WTC11 (cell line): ENCODE results near the gene ELFN2. TPM values are rescaled to one million over a fixed set of nuclear protein-coding genes. Genes with fewer than 3 reads are reported as not detected.

Source experiments
- ATAC-seq: fragments of 200-7000 bp; cut with Tn5 transposase; 2 replicates; pipeline ENCODE4 v1.10.0; 2021; ENCODE audit warnings: mild to moderate bottlenecking, moderate library complexity
- CTCF ChIA-PET: fragments of 300-600 bp; sonication (Branson Sonifier 250); formaldehyde crosslinking; loops from one replicate; lab custom pipeline; 2021; ENCODE audit warnings: antibody characterized with exemption; lab: Charles Lee
- POLR2A ChIA-PET: fragments of 350-600 bp; sonication (Branson Sonifier 250); formaldehyde crosslinking; loops from one replicate; lab custom pipeline; 2021; ENCODE audit warnings: antibody characterized with exemption; lab: Charles Lee
- DNase-seq: peaks from one replicate; pipeline ENCODE4 v3.0.0; 2021; ENCODE audit warnings: low spot score
- H3K27ac Mint-ChIP-seq: 2 replicates; pipeline ENCODE4 v1.8.0; 2021; ENCODE audit warnings: mixed read lengths
- H3K27me3 Mint-ChIP-seq: 2 replicates; pipeline ENCODE4 v1.8.0; 2021; ENCODE audit warnings: low read depth, mild to moderate bottlenecking, moderate library complexity, mixed read lengths
- H3K36me3 Mint-ChIP-seq: 2 replicates; pipeline ENCODE4 v1.8.0; 2021; ENCODE audit warnings: mixed read lengths
- H3K4me1 Mint-ChIP-seq: 2 replicates; pipeline ENCODE4 v1.8.0; 2022; ENCODE audit warnings: mixed read lengths
- H3K4me3 Mint-ChIP-seq: 2 replicates; pipeline ENCODE4 v1.8.0; 2021; ENCODE audit warnings: mild to moderate bottlenecking, moderate library complexity, mixed read lengths
- H3K9me3 Mint-ChIP-seq: 2 replicates; pipeline ENCODE4 v1.8.0; 2021; ENCODE audit warnings: mixed read lengths
- AFF4 ChIP-seq: sonication (generic); formaldehyde crosslinking; IDR thresholded peaks from 2 replicates; pipeline ENCODE4 v1.8.1; 2023; ENCODE audit warnings: mild to moderate bottlenecking, missing genetic modification reagents, borderline replicate concordance
- ATF1 ChIP-seq: sonication (generic); formaldehyde crosslinking; IDR thresholded peaks from 2 replicates; pipeline ENCODE4 v1.8.1; 2023; ENCODE audit warnings: mild to moderate bottlenecking, moderate library complexity, missing genetic modification reagents
- ATF2 ChIP-seq: sonication (generic); formaldehyde crosslinking; IDR thresholded peaks from 2 replicates; pipeline ENCODE4 v1.8.1; 2022; ENCODE audit warnings: low read depth, missing genetic modification reagents, borderline replicate concordance
- CREM ChIP-seq: sonication (generic); formaldehyde crosslinking; IDR thresholded peaks from 2 replicates; pipeline ENCODE4 v1.8.1; 2022; ENCODE audit warnings: mild to moderate bottlenecking, missing genetic modification reagents, moderate library complexity
- E2F1 ChIP-seq: sonication (generic); formaldehyde crosslinking; IDR thresholded peaks from 2 replicates; pipeline ENCODE4 v1.8.0; 2022; ENCODE audit warnings: mild to moderate bottlenecking, missing genetic modification reagents
- IRF1 ChIP-seq: sonication (generic); formaldehyde crosslinking; IDR thresholded peaks from 2 replicates; pipeline ENCODE4 v1.8.0; 2023; ENCODE audit warnings: missing genetic modification reagents
- JUN ChIP-seq: sonication (generic); formaldehyde crosslinking; IDR thresholded peaks from 2 replicates; pipeline ENCODE4 v1.8.0; 2023; ENCODE audit warnings: mild to moderate bottlenecking, missing genetic modification reagents
- KAT7 ChIP-seq: sonication (generic); formaldehyde crosslinking; IDR thresholded peaks from 2 replicates; pipeline ENCODE4 v1.8.1; 2023; ENCODE audit warnings: missing genetic modification reagents, mild to moderate bottlenecking, borderline replicate concordance
- NFATC4 ChIP-seq: fragments of 250-450 bp; sonication (Bioruptor Pico); IDR thresholded peaks from 2 replicates; pipeline ENCODE4 v1.9.0; 2021; ENCODE audit warnings: mild to moderate bottlenecking
- NFYB ChIP-seq: sonication (generic); formaldehyde crosslinking; conservative IDR thresholded peaks from 2 replicates; pipeline ENCODE4 v1.8.0; 2022; ENCODE audit warnings: low read depth, missing genetic modification reagents
- PRRX2 ChIP-seq: fragments of 250-450 bp; sonication (Bioruptor Pico); IDR thresholded peaks from 2 replicates; pipeline ENCODE4 v1.8.0; 2021; ENCODE audit warnings: mild to moderate bottlenecking
- RELA ChIP-seq: sonication (generic); formaldehyde crosslinking; IDR thresholded peaks from 2 replicates; pipeline ENCODE4 v1.8.1; 2022; ENCODE audit warnings: missing genetic modification reagents, mild to moderate bottlenecking, borderline replicate concordance
- SMAD4 ChIP-seq: sonication (generic); formaldehyde crosslinking; IDR thresholded peaks from 2 replicates; pipeline ENCODE4 v1.8.0; 2022; ENCODE audit warnings: mild to moderate bottlenecking, missing genetic modification reagents
- TCF7 ChIP-seq: sonication (generic); formaldehyde crosslinking; IDR thresholded peaks from 2 replicates; pipeline ENCODE4 v1.8.0; 2022; ENCODE audit warnings: mild to moderate bottlenecking, low read depth, missing genetic modification reagents, moderate library complexity
- TEAD4 ChIP-seq: sonication (generic); formaldehyde crosslinking; IDR thresholded peaks from 2 replicates; pipeline ENCODE4 v1.8.0; 2022; ENCODE audit warnings: mild to moderate bottlenecking, missing genetic modification reagents
- ZBTB21 ChIP-seq: sonication (generic); formaldehyde crosslinking; IDR thresholded peaks from 2 replicates; pipeline ENCODE4 v1.8.1; 2023; ENCODE audit warnings: mild to moderate bottlenecking, missing genetic modification reagents, borderline replicate concordance
- ZNF138 ChIP-seq: sonication (generic); formaldehyde crosslinking; conservative IDR thresholded peaks from 2 replicates; pipeline ENCODE4 v1.8.1; 2022; ENCODE audit warnings: mild to moderate bottlenecking, moderate library complexity, missing genetic modification reagents
- ZNF263 ChIP-seq: sonication (generic); formaldehyde crosslinking; IDR thresholded peaks from 2 replicates; pipeline ENCODE4 v1.8.1; 2022; ENCODE audit warnings: low read depth, mild to moderate bottlenecking, moderate library complexity, missing genetic modification reagents
- total RNA-seq: library from RNA; stranded (reverse); gene quantifications from 3 replicates; pipeline ENCODE4 v1.2.3, GENCODE V29; 2021
- TF ChIP-seq, protein P1 (sequence below): fragments of 250-450 bp; sonication (Bioruptor Pico); IDR thresholded peaks from 2 replicates; pipeline ENCODE4 v1.9.0; 2021; ENCODE audit warnings: mild to moderate bottlenecking, borderline replicate concordance
- TF ChIP-seq, protein P2 (sequence below): sonication (generic); formaldehyde crosslinking; conservative IDR thresholded peaks from 2 replicates; pipeline ENCODE4 v1.8.1; 2023; ENCODE audit warnings: mild to moderate bottlenecking, low read depth, missing genetic modification reagents, moderate library complexity
- TF ChIP-seq, protein P3 (sequence below): fragments of 250-450 bp; sonication (Bioruptor Pico); IDR thresholded peaks from 2 replicates; pipeline ENCODE4 v2.1.2; 2022; ENCODE audit warnings: mild to moderate bottlenecking, moderate library complexity

Gene ELFN2
- total RNA-seq, 1 experiment from 2014 or later, result 0.87 TPM

DNA sequence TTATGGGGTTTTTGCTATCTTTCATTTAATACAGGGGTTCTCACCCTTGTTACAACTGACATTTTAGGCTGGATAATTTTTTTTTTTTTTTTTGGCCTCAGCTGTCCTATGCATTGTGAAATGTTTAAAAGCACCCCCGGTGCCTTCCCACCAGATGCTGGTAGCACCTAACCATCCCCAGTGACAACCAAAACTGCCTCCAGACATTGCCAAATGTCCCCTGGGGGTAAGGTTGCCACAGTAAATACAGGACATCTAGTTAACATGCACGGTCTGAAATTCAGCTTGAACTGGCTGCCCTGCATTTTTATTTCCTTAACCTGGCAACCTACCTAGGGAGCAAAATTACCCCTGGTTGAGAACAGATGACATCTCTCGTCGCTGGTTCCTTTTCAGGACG, 72.6 kb downstream of the ELFN2 start (continued):
- no peak for TF ChIP-seq IRF1 (CRISPR knock-in tag)
- TF ChIP-seq, protein P1, sequence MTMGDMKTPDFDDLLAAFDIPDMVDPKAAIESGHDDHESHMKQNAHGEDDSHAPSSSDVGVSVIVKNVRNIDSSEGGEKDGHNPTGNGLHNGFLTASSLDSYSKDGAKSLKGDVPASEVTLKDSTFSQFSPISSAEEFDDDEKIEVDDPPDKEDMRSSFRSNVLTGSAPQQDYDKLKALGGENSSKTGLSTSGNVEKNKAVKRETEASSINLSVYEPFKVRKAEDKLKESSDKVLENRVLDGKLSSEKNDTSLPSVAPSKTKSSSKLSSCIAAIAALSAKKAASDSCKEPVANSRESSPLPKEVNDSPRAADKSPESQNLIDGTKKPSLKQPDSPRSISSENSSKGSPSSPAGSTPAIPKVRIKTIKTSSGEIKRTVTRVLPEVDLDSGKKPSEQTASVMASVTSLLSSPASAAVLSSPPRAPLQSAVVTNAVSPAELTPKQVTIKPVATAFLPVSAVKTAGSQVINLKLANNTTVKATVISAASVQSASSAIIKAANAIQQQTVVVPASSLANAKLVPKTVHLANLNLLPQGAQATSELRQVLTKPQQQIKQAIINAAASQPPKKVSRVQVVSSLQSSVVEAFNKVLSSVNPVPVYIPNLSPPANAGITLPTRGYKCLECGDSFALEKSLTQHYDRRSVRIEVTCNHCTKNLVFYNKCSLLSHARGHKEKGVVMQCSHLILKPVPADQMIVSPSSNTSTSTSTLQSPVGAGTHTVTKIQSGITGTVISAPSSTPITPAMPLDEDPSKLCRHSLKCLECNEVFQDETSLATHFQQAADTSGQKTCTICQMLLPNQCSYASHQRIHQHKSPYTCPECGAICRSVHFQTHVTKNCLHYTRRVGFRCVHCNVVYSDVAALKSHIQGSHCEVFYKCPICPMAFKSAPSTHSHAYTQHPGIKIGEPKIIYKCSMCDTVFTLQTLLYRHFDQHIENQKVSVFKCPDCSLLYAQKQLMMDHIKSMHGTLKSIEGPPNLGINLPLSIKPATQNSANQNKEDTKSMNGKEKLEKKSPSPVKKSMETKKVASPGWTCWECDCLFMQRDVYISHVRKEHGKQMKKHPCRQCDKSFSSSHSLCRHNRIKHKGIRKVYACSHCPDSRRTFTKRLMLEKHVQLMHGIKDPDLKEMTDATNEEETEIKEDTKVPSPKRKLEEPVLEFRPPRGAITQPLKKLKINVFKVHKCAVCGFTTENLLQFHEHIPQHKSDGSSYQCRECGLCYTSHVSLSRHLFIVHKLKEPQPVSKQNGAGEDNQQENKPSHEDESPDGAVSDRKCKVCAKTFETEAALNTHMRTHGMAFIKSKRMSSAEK (CRISPR knock-in tag), result no peak
- TF ChIP-seq ZBTB21 (CRISPR knock-in tag), result no peak
- TF ChIP-seq NFATC4 (CRISPR knock-in tag), result no peak
- no peak for TF ChIP-seq JUN (CRISPR knock-in tag)
- TF ChIP-seq KAT7 (CRISPR knock-in tag), result no peak
- TF ChIP-seq TCF7 (CRISPR knock-in tag), result no peak
- no peak for TF ChIP-seq AFF4 (CRISPR knock-in tag)
- no peak for TF ChIP-seq TEAD4 (CRISPR knock-in tag)
- TF ChIP-seq NFYB (CRISPR knock-in tag), result no peak
- TF ChIP-seq, all 79 proteins: peak for 0

DNA sequence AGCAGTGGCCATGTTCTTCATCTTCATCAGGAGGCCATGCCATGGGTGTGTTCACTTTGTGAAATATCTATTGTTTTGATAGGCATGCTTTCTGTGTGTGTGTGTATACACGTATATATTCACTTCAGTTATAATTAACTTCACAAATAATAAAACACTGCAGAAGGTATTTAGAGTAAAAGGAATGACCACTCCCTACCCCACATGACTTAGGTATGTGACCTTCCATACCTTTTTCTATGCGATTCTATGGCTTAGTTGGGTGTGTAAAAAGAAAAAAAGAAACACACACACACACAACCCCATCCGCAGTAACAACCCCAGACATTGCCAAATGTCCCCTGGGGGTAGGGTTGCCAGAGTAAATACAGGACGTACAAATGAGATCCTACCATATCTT, 73.0 kb downstream of the ELFN2 start:
- ChIA-PET POLR2A (no interaction called here), CTCF (no interaction called here)
- no peak for ATAC-seq
- Mint-ChIP-seq H3K36me3 (no peaks in the 10 kb centered on the region), H3K4me3 (no peak overlapping the region), H3K9me3 (no peaks in the 10 kb centered on the region), H3K27ac (no peak overlapping the region), H3K4me1 (peaks cover 2% of the 10 kb centered on the region; the same call in 1 of the 2 replicates), H3K27me3 (peaks cover 4% of the 10 kb centered on the region; the same call in 1 of the 2 replicates)
- DNase-seq, result no peak
- TF ChIP-seq ZNF138 (CRISPR knock-in tag) (no peak), ZNF263 (CRISPR knock-in tag) (no peak), CREM (no peak), RELA (CRISPR knock-in tag) (no peak), PRRX2 (no peak), ATF2 (CRISPR knock-in tag) (no peak), E2F1 (CRISPR knock-in tag) (no peak), SMAD4 (CRISPR knock-in tag) (no peak), ATF1 (CRISPR knock-in tag) (no peak)
- TF ChIP-seq, protein P2, sequence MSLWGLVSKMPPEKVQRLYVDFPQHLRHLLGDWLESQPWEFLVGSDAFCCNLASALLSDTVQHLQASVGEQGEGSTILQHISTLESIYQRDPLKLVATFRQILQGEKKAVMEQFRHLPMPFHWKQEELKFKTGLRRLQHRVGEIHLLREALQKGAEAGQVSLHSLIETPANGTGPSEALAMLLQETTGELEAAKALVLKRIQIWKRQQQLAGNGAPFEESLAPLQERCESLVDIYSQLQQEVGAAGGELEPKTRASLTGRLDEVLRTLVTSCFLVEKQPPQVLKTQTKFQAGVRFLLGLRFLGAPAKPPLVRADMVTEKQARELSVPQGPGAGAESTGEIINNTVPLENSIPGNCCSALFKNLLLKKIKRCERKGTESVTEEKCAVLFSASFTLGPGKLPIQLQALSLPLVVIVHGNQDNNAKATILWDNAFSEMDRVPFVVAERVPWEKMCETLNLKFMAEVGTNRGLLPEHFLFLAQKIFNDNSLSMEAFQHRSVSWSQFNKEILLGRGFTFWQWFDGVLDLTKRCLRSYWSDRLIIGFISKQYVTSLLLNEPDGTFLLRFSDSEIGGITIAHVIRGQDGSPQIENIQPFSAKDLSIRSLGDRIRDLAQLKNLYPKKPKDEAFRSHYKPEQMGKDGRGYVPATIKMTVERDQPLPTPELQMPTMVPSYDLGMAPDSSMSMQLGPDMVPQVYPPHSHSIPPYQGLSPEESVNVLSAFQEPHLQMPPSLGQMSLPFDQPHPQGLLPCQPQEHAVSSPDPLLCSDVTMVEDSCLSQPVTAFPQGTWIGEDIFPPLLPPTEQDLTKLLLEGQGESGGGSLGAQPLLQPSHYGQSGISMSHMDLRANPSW (CRISPR knock-in tag), result no peak
- TF ChIP-seq, protein P3, sequence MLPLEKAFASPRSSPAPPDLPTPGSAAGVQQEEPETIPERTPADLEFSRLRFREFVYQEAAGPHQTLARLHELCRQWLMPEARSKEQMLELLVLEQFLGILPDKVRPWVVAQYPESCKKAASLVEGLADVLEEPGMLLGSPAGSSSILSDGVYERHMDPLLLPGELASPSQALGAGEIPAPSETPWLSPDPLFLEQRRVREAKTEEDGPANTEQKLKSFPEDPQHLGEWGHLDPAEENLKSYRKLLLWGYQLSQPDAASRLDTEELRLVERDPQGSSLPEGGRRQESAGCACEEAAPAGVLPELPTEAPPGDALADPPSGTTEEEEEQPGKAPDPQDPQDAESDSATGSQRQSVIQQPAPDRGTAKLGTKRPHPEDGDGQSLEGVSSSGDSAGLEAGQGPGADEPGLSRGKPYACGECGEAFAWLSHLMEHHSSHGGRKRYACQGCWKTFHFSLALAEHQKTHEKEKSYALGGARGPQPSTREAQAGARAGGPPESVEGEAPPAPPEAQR (CRISPR knock-in tag), result no peak
